Peyer's patch (tissue), 4 donors: ENCODE data around the gene RGS3.

Experiments
- CTCF ChIP-seq, 6 experiments: fragments of 450-650 bp in 4 of 6; fragments of 200-600 bp in 2 of 6; sonication (generic) in 1 of 6; IDR thresholded peaks; one replicate each; pipeline ENCODE4 v1.5.1; 2017 to 2019; ENCODE audit warnings: antibody characterized with exemption in 6 of 6, mild to moderate bottlenecking in 3 of 6, moderate library complexity in 1 of 6
- POLR2A ChIP-seq, 2 donors: fragments of 450-650 bp; IDR thresholded peaks; one replicate each; pipeline ENCODE4 v1.5.1; 2017; ENCODE audit warnings: antibody characterized with exemption in 2 of 2, mild to moderate bottlenecking in 2 of 2, moderate library complexity in 2 of 2

DNA sequence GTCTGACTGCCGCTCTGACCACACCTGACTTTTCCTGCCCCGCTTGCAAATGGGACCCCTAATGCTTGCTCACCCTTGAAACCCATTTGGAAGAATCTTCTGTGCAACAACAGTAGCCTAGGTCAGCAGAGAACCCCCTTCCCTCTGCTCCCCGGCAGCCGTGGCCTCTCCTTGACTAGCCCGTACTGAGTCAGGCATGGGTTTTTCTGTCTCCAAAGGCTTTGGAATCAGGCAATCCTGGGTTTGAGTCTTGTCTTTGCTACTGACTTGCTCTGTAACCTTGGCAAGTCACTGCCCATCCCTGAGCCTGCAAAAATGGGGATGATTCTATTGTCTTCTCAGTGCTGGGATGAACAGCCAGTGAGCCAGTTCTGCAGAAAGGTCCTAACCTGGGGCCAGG is 135.4 kb downstream of the RGS3 start:
- TF ChIP-seq CTCF (IDR thresholded peaks at IDR 0.05) (no peak), POLR2A (IDR thresholded peaks at IDR 0.05) (no peak)
